Suprapubic skin (tissue), 4 donors: ENCODE results near the gene WDR45B. TPM values are rescaled to one million over a fixed set of nuclear protein-coding genes. Genes with fewer than 3 reads are reported as not detected.
"Not testable (repeated sequence)": the region's sequence is repeated elsewhere in the genome, so short reads cannot be mapped to it uniquely, and the experiment has no call there.

ENCODE experiments used
- DNase-seq, 2 donors: peaks; one replicate each; pipeline ENCODE4 v3.0.0-alpha.2; 2019; ENCODE audit warnings: low spot score in 2 of 2
- H3K27ac ChIP-seq: fragments of 200-600 bp; sonication (generic); one replicate; pipeline ENCODE4 v1.5.1; 2019
- H3K27me3 ChIP-seq: fragments of 200-600 bp; sonication (generic); one replicate; pipeline ENCODE4 v1.5.1; 2019
- H3K36me3 ChIP-seq: fragments of 200-600 bp; sonication (generic); one replicate; pipeline ENCODE4 v1.5.1; 2019
- H3K4me1 ChIP-seq: fragments of 200-600 bp; sonication (generic); one replicate; pipeline ENCODE4 v1.5.1; 2019
- H3K4me3 ChIP-seq: fragments of 200-600 bp; sonication (generic); one replicate; pipeline ENCODE4 v1.5.1; 2019; ENCODE audit warnings: mild to moderate bottlenecking
- H3K9me3 ChIP-seq: fragments of 200-600 bp; sonication (generic); one replicate; pipeline ENCODE4 v1.5.1; 2019
- EP300 ChIP-seq: sonication (generic); formaldehyde crosslinking; IDR thresholded peaks from one replicate; pipeline ENCODE4 v1.6.1; 2017; ENCODE audit warnings: antibody characterized with exemption
- POLR2A ChIP-seq, 2 donors: fragments of 450-650 bp; IDR thresholded peaks; one replicate each; pipeline ENCODE4 v1.6.1; 2017; ENCODE audit warnings: antibody characterized with exemption in 2 of 2, mild to moderate bottlenecking in 2 of 2, moderate library complexity in 2 of 2
- POLR2AphosphoS5 ChIP-seq, 3 donors: sonication (generic); formaldehyde crosslinking; IDR thresholded peaks; one replicate each; pipeline ENCODE4 v1.6.1; 2017; ENCODE audit warnings: antibody characterized with exemption in 3 of 3
- WGBS: methylation state at CpG from one replicate; pipeline ENCODE4 v1.1.5; 2018; 5-methylcytosine and 5-hydroxymethylcytosine counted together
- total RNA-seq, 4 donors: library from RNA; depleted of rRNA; stranded (reverse); fragments of >200 nt; gene quantifications; one replicate each; pipeline ENCODE4 v1.1.0, GENCODE V29; 2016
- TF ChIP-seq, protein P1 (sequence below), 2 donors: fragments of 200-600 bp in 1 of 2; fragments of 450-650 bp in 1 of 2; sonication (generic) in 1 of 2; IDR thresholded peaks; one replicate each; pipeline ENCODE4 v1.5.1; 2016 to 2019; ENCODE audit warnings: antibody characterized with exemption in 2 of 2, mild to moderate bottlenecking in 1 of 2, moderate library complexity in 1 of 2

The WDR45B gene
- total RNA-seq, 4 donors from 2014 or later, result 70.1 to 96.8 (median 90.0) TPM

- H3K9me3 ChIP-seq, result no peaks in the 10 kb centered on the region
- WGBS, result 92% methylated on average over 24 of the region's 27 CpGs
- no peaks in the 10 kb centered on the region for H3K27me3 ChIP-seq
- no peak for TF ChIP-seq POLR2AphosphoS5 (IDR thresholded peaks at IDR 0.05)
- no peak for TF ChIP-seq POLR2A (IDR thresholded peaks at IDR 0.05)
- TF ChIP-seq EP300, result no peak
- TF ChIP-seq, protein P1, sequence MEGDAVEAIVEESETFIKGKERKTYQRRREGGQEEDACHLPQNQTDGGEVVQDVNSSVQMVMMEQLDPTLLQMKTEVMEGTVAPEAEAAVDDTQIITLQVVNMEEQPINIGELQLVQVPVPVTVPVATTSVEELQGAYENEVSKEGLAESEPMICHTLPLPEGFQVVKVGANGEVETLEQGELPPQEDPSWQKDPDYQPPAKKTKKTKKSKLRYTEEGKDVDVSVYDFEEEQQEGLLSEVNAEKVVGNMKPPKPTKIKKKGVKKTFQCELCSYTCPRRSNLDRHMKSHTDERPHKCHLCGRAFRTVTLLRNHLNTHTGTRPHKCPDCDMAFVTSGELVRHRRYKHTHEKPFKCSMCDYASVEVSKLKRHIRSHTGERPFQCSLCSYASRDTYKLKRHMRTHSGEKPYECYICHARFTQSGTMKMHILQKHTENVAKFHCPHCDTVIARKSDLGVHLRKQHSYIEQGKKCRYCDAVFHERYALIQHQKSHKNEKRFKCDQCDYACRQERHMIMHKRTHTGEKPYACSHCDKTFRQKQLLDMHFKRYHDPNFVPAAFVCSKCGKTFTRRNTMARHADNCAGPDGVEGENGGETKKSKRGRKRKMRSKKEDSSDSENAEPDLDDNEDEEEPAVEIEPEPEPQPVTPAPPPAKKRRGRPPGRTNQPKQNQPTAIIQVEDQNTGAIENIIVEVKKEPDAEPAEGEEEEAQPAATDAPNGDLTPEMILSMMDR (IDR thresholded peaks at IDR 0.05), result no peak
- H3K4me1 ChIP-seq, result peaks cover 28% of the 10 kb centered on the region
- peaks cover 42% of the 10 kb centered on the region for H3K36me3 ChIP-seq
- no peak overlapping the region for H3K27ac ChIP-seq
- DNase-seq, result no peak
- H3K4me3 ChIP-seq, result no peak overlapping the region
These were observed 59.7 kb downstream of the WDR45B start for GRCh38 chr17:82588266-82589175.

DNA sequence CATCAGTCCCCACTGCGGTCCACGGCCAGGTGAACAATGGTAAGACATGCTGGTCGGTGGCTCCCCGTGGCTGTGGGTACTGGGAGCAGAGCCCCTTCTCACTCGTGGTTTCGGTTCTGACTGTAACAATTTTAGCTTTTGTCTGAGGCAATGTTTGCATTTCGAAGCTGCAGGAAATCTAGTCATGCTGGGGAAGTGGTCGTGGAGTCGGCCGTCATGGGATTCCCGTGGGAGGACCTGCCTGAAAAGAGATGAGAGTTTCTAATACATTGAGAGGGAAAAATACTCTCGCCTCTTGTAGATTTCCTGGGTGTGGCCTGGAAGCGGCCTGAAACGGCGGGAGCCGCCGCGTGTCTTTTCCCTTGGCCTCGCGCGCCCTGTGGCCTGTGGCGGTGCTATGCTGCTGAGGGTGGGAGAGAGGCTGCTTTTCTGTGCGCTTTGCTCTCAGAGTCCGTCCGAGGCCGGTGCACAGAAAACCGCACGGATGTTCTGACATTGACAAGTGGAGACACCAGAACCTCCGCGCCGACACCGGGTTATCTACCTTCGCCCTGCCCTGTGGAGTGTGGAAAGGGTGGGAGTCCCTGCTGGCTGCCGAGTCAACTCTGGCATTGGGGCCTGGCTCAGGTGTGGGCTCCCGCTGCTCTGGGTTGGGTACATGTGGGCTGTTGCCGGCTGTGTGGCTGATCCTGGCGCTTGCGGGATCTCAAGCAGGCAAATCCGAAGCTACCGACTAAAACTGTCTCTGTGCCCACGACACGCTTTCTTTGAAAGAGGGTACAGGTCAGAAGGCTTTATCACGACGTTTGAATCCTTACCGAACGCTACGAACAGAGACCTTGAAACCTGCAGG is 60.8 kb downstream of the WDR45B start:
- no peak overlapping the region for H3K27ac ChIP-seq

DNA sequence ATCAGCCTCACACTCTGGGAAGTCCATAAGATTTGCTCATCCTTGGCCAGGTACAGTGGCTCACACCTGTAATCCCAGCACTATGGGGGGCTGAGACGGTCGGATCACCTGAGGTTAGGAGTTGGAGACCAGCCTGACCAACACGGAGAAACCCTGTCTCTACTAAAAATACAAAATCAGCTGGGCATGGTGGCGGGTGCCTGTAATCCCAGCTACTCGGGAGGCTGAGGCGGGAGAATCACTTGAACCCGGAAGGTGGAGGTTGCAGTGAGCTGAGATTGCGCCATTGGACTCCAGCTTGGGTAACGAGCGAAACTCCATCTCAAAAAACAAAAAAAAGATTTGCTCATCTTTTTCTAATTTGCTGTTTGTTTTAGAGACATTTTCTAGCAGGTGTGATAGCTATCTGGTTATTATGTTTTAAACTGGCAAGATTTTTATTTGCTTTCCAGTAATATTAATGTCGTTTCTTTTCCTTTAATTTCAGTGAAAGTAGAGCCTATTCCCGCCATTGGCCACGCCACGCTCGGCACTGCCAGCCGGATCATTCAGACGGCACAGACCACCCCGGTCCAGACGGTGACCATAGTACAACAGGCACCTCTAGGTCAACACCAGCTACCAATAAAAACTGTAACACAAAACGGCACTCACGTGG is 61.5 kb downstream of the WDR45B start:
- Histone ChIP-seq H3K4me1 (peaks cover 14% of the 10 kb centered on the region), H3K9me3 (no peaks in the 10 kb centered on the region), H3K4me3 (no peak overlapping the region), H3K36me3 (peaks cover 58% of the 10 kb centered on the region), H3K27ac (no peak overlapping the region), H3K27me3 (no peaks in the 10 kb centered on the region)
- TF ChIP-seq EP300, result no peak
- no peak for TF ChIP-seq POLR2AphosphoS5 (IDR thresholded peaks at IDR 0.05)
- TF ChIP-seq, protein P1 (IDR thresholded peaks at IDR 0.05), result no peak
- no peak for TF ChIP-seq POLR2A (IDR thresholded peaks at IDR 0.05)
- DNase-seq, result no peak
- WGBS, result 86% methylated on average over 21 of the region's 21 CpGs

More for the DNA sequence above, 60.8 kb downstream of the WDR45B start:
- DNase-seq, result no peak
- Histone ChIP-seq H3K27me3 (no peaks in the 10 kb centered on the region), H3K36me3 (peaks cover 52% of the 10 kb centered on the region), H3K4me3 (no peak overlapping the region), H3K9me3 (no peaks in the 10 kb centered on the region), H3K4me1 (peaks cover 19% of the 10 kb centered on the region)
- 87% methylated on average over 47 of the region's 47 CpGs for WGBS
- no peak for TF ChIP-seq POLR2AphosphoS5 (IDR thresholded peaks at IDR 0.05)
- TF ChIP-seq EP300, result no peak
- TF ChIP-seq POLR2A (IDR thresholded peaks at IDR 0.05), result no peak
- TF ChIP-seq, protein P1 (IDR thresholded peaks at IDR 0.05), result no peak

- H3K9me3 ChIP-seq, H3K27me3 ChIP-seq, H3K4me3 ChIP-seq, H3K4me1 ChIP-seq, H3K27ac ChIP-seq: not testable (repeated sequence)
- 92% methylated on average over 23 of the region's 23 CpGs for WGBS
- H3K36me3 ChIP-seq, result peaks cover 58% of the 10 kb centered on the region
- DNase-seq, result peak in 1 of 2 donors; percentile 87
These were observed 62.2 kb downstream of the WDR45B start for GRCh38 chr17:82585935-82586575.

DNA sequence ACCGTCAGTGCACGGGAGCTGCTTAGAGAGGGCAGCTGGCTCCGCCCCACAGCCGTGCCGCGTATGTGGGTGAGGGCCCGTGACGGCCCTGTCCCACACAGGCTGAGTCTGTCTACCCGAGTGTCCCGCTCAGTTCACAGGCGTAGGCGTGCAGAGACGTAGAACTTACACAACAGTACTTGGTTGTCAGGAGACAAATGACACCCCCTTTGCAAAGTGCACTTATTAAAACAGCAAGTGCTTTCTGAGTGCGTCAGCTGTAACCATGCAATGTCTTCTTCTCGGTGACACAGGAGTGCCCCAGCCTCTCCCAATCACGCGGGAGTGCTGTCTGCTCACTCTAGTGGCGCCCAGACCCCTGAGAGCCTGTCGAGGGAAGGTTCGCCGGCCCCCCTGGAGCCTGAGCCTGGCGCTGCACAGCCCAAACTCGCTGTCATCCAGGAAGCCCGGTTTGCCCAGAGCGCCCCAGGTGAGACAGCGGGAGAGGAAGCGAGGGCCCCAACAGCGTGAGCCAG is 64.5 kb downstream of the WDR45B start:
- WGBS, result 81% methylated on average over 13 of the region's 28 CpGs
- H3K27me3 ChIP-seq, result no peaks in the 10 kb centered on the region
- H3K4me3 ChIP-seq, result no peak overlapping the region
- TF ChIP-seq EP300 (no peak), POLR2A (IDR thresholded peaks at IDR 0.05) (no peak), POLR2AphosphoS5 (IDR thresholded peaks at IDR 0.05) (no peak)
- TF ChIP-seq, protein P1 (IDR thresholded peaks at IDR 0.05), result no peak
- peaks cover 2% of the 10 kb centered on the region for H3K4me1 ChIP-seq
- H3K9me3 ChIP-seq, result no peaks in the 10 kb centered on the region
- H3K27ac ChIP-seq, result no peak overlapping the region
- DNase-seq, result no peak
- peaks cover 63% of the 10 kb centered on the region for H3K36me3 ChIP-seq
